ENCODE results near the gene ALG9. TPM values are rescaled to one million over a fixed set of nuclear protein-coding genes. Genes with fewer than 3 reads are reported as not detected.

ALG9 gene
- total RNA-seq, 1 donor from 2014 or later = 44.0 TPM

- no peak overlapping the region for H3K27ac Mint-ChIP-seq
- H3K27me3 Mint-ChIP-seq = no peaks in the 10 kb centered on the region
- DNase-seq (ENCODE audit: extremely low spot score, unreplicated experiment) = no peak
- H3K4me3 Mint-ChIP-seq = no peak overlapping the region
- TF ChIP-seq CTCF (conservative IDR thresholded peaks at IDR 0.05) = no peak
- H3K9me3 Mint-ChIP-seq = no peaks in the 10 kb centered on the region
- peaks cover 39% of the 10 kb centered on the region for H3K36me3 Mint-ChIP-seq
- no peaks in the 10 kb centered on the region for H3K4me1 Mint-ChIP-seq (ENCODE audit: unreplicated experiment)
These were observed 115.3 kb downstream of the ALG9 start for GRCh38 chr11:111756097-111756496.

GRCh38 chr11:111749646-111750045 lies 121.7 kb downstream of the ALG9 start:
- H3K36me3 Mint-ChIP-seq = peaks cover 50% of the 10 kb centered on the region
- H3K9me3 Mint-ChIP-seq = no peaks in the 10 kb centered on the region
- no peaks in the 10 kb centered on the region for H3K27me3 Mint-ChIP-seq
- H3K4me3 Mint-ChIP-seq = no peak overlapping the region
- DNase-seq (ENCODE audit: extremely low spot score, unreplicated experiment) = no peak
- no peaks in the 10 kb centered on the region for H3K4me1 Mint-ChIP-seq (ENCODE audit: unreplicated experiment)
- H3K27ac Mint-ChIP-seq = no peak overlapping the region
- no peak for TF ChIP-seq CTCF (conservative IDR thresholded peaks at IDR 0.05)

GRCh38 chr11:111748035-111748804 lies 123.2 kb downstream of the ALG9 start:
- peaks cover 55% of the 10 kb centered on the region for H3K36me3 Mint-ChIP-seq
- H3K4me3 Mint-ChIP-seq = no peak overlapping the region
- H3K9me3 Mint-ChIP-seq = no peaks in the 10 kb centered on the region
- H3K27me3 Mint-ChIP-seq = no peaks in the 10 kb centered on the region
- DNase-seq (ENCODE audit: extremely low spot score, unreplicated experiment) = no peak
- no peak for TF ChIP-seq CTCF (conservative IDR thresholded peaks at IDR 0.05)
- no peaks in the 10 kb centered on the region for H3K4me1 Mint-ChIP-seq (ENCODE audit: unreplicated experiment)
- H3K27ac Mint-ChIP-seq = no peak overlapping the region

GRCh38 chr11:111745719-111746504 lies 125.5 kb downstream of the ALG9 start:
- Mint-ChIP-seq H3K36me3 (peaks cover 63% of the 10 kb centered on the region), H3K27me3 (no peaks in the 10 kb centered on the region), H3K4me3 (no peak overlapping the region), H3K4me1 (ENCODE audit: unreplicated experiment) (no peaks in the 10 kb centered on the region), H3K27ac (no peak overlapping the region), H3K9me3 (no peaks in the 10 kb centered on the region)
- no peak for DNase-seq (ENCODE audit: extremely low spot score, unreplicated experiment)
- no peak for TF ChIP-seq CTCF (conservative IDR thresholded peaks at IDR 0.05)

- no peak for TF ChIP-seq CTCF (conservative IDR thresholded peaks at IDR 0.05)
- DNase-seq (ENCODE audit: extremely low spot score, unreplicated experiment) = no peak
- peaks cover 59% of the 10 kb centered on the region for H3K36me3 Mint-ChIP-seq
These were observed 127.7 kb downstream of the ALG9 start for GRCh38 chr11:111743700-111744099.

More at GRCh38 chr11:111743700-111744099, 127.7 kb downstream of the ALG9 start:
- Mint-ChIP-seq H3K4me1 (ENCODE audit: unreplicated experiment) (no peaks in the 10 kb centered on the region), H3K9me3 (no peaks in the 10 kb centered on the region), H3K27me3 (no peaks in the 10 kb centered on the region), H3K4me3 (no peak overlapping the region), H3K27ac (no peak overlapping the region)

Measured in type B pancreatic cell (in vitro differentiated cells).